OCI-LY3 (cell line): ENCODE results near the gene GATA3.

ENCODE experiments used
- CTCF ChIP-seq: fragments of 200-600, 300-600 bp; sonication (generic); IDR thresholded peaks from 2 replicates; pipeline ENCODE4 v1.5.1; 2014; ENCODE audit warnings: antibody characterized with exemption, low read length, low read depth
- EZH2phosphoT487 ChIP-seq: fragments of 200-600 bp; shearing (Covaris generic); IDR thresholded peaks from 2 replicates; pipeline ENCODE4 v1.6.1; 2018; ENCODE audit warnings: antibody characterized with exemption, mixed run types, low read depth

DNA sequence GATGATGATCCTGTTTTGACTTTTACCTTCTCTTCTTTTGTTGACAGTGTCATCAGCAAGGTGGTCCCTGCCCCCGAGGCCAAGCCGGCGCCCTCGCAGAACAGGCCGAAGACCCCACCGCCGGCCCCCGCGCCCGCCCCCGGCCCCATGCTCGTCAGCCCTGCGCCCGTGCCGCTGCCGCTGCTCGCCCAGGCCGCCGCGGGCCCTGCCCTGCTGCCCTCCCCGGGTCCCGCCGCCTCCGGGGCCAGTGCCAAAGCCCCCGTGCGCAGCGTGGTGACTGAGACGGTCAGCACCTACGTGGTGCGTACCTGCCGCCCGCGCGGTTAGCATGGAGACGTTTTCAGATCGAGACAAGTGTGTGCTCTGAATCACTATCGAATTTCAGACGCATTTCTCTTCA is 45.5 kb upstream of the GATA3 start:
- TF ChIP-seq CTCF: no peak
- no peak for TF ChIP-seq EZH2phosphoT487
